Right hindlimb (tissue), 1 donor: ENCODE measurements around the gene APC.
"Not testable (repeated sequence)": the region's sequence is repeated elsewhere in the genome, so short reads cannot be mapped to it uniquely, and the experiment has no call there.

ENCODE experiments used
- DNase-seq: peaks from one replicate; pipeline ENCODE4 v3.0.0-alpha.2; 2018

APC gene

GRCh38 chr5:112787896-112788295 is 50.2 kb downstream of the APC start:
- no peak for DNase-seq

GRCh38 chr5:112793201-112793600 is 55.5 kb downstream of the APC start:
- DNase-seq, result no peak

- no peak for DNase-seq
Observed at GRCh38 chr5:112794410-112794809, 56.7 kb downstream of the APC start.

GRCh38 chr5:112795342-112795741 is 57.7 kb downstream of the APC start:
- no peak for DNase-seq

- no peak for DNase-seq
Observed at GRCh38 chr5:112795944-112796678, 58.4 kb downstream of the APC start.

- no peak for DNase-seq
Observed at GRCh38 chr5:112799661-112800060, 62.0 kb downstream of the APC start.

- no peak for DNase-seq
Observed at GRCh38 chr5:112800891-112801290, 63.2 kb downstream of the APC start.

GRCh38 chr5:112811023-112811422 is 73.3 kb downstream of the APC start:
- no peak for DNase-seq

- no peak for DNase-seq
Observed at GRCh38 chr5:112812549-112812948, 74.9 kb downstream of the APC start.

- no peak for DNase-seq
Observed at GRCh38 chr5:112820246-112820645, 82.6 kb downstream of the APC start.

- DNase-seq, result no peak
Observed at GRCh38 chr5:112822456-112822855, 84.8 kb downstream of the APC start.

GRCh38 chr5:112823181-112823580 is 85.5 kb downstream of the APC start:
- DNase-seq, result no peak

- DNase-seq, result no peak
Observed at GRCh38 chr5:112823656-112824055, 86.0 kb downstream of the APC start.

GRCh38 chr5:112824197-112824596 is 86.5 kb downstream of the APC start:
- no peak for DNase-seq

GRCh38 chr5:112830378-112830777 is 92.7 kb downstream of the APC start:
- no peak for DNase-seq

GRCh38 chr5:112833971-112834370 is 96.3 kb downstream of the APC start:
- no peak for DNase-seq

- DNase-seq, result no peak
Observed at GRCh38 chr5:112844489-112844888, 106.8 kb downstream of the APC start.

GRCh38 chr5:112846556-112846955 is 108.9 kb downstream of the APC start:
- no peak for DNase-seq

GRCh38 chr5:112847306-112847705 is 109.6 kb downstream of the APC start:
- DNase-seq, result no peak

GRCh38 chr5:112848116-112848811 is 110.6 kb downstream of the APC start:
- no peak for DNase-seq

- no peak for DNase-seq
Observed at GRCh38 chr5:112849912-112850311, 112.2 kb downstream of the APC start.

- no peak for DNase-seq
Observed at GRCh38 chr5:112854651-112855050, 117.0 kb downstream of the APC start.

GRCh38 chr5:112857866-112858265 is 120.2 kb downstream of the APC start:
- DNase-seq, result no peak

- DNase-seq, result not testable (repeated sequence)
Observed at GRCh38 chr5:112860571-112860928, 122.9 kb downstream of the APC start.
